Ishikawa (cell line): ENCODE data around the gene BBS9.

Source experiments
- CEBPB ChIP-seq: IDR thresholded peaks from 2 replicates; pipeline ENCODE4 v1.6.1; 2012
- CREB1 ChIP-seq: IDR thresholded peaks from 2 replicates; pipeline ENCODE4 v1.6.1; 2012; ENCODE audit warnings: low read depth
- EGR1 ChIP-seq: IDR thresholded peaks from 2 replicates; pipeline ENCODE4 v1.6.1; 2012
- EP300 ChIP-seq: IDR thresholded peaks from 2 replicates; pipeline ENCODE4 v1.6.1; 2012; ENCODE audit warnings: borderline replicate concordance
- FOXM1 ChIP-seq: IDR thresholded peaks from 2 replicates; pipeline ENCODE4 v1.6.1; 2012; ENCODE audit warnings: low read depth, borderline replicate concordance
- NFIC ChIP-seq: IDR thresholded peaks from 2 replicates; pipeline ENCODE4 v1.6.1; 2012
- RAD21 ChIP-seq: IDR thresholded peaks from 2 replicates; pipeline ENCODE4 v1.6.1; 2012; ENCODE audit warnings: low read depth
- TAF1 ChIP-seq: IDR thresholded peaks from 2 replicates; pipeline ENCODE4 v1.6.1; 2012; ENCODE audit warnings: low read depth, mild to moderate bottlenecking
- TCF12 ChIP-seq: IDR thresholded peaks from 2 replicates; pipeline ENCODE4 v1.6.1; 2012; ENCODE audit warnings: low read depth
- TEAD4 ChIP-seq: IDR thresholded peaks from 2 replicates; pipeline ENCODE4 v1.6.1; 2012
- YY1 ChIP-seq: IDR thresholded peaks from 2 replicates; pipeline ENCODE4 v1.6.1; 2012; ENCODE audit warnings: low read depth
- ZBTB7A ChIP-seq: IDR thresholded peaks from 2 replicates; pipeline ENCODE4 v1.6.1; 2012; ENCODE audit warnings: low read depth
- TF ChIP-seq, protein P1 (sequence below): IDR thresholded peaks from 2 replicates; pipeline ENCODE4 v1.6.1; 2012
- TF ChIP-seq, protein P2 (sequence below): IDR thresholded peaks from 2 replicates; pipeline ENCODE4 v1.6.1; 2012
- TF ChIP-seq, protein P3 (sequence below): IDR thresholded peaks from 2 replicates; pipeline ENCODE4 v1.6.1; 2012; ENCODE audit warnings: low read depth, mild to moderate bottlenecking

The BBS9 gene

DNA sequence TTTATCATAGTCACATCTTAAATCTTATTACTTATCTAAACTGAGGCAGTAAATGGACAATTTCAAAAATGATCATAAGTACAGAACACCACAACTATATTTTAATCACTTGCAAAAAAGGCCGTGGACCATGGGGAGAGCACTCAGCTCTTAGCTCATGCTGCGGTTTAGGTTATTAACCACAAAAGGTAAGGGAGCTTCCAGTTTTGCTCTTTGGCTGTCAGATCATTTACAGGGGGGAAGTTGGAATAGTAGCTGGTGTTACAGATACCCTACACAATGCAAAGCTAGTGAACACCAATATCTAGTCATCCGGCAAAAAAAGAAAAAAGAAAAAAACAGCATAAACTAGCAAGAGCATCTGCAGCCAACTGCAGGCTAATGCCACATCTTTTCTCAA lies 147.0 kb downstream of the BBS9 start:
- TF ChIP-seq, protein P1, sequence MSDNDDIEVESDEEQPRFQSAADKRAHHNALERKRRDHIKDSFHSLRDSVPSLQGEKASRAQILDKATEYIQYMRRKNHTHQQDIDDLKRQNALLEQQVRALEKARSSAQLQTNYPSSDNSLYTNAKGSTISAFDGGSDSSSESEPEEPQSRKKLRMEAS = no peak
- TF ChIP-seq RAD21 = no peak
- TF ChIP-seq NFIC = no peak
- TF ChIP-seq TCF12 = no peak
- TF ChIP-seq TEAD4 = no peak
- TF ChIP-seq, protein P2, sequence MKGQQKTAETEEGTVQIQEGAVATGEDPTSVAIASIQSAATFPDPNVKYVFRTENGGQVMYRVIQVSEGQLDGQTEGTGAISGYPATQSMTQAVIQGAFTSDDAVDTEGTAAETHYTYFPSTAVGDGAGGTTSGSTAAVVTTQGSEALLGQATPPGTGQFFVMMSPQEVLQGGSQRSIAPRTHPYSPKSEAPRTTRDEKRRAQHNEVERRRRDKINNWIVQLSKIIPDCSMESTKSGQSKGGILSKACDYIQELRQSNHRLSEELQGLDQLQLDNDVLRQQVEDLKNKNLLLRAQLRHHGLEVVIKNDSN = no peak
- no peak for TF ChIP-seq EP300
- no peak for TF ChIP-seq YY1
- TF ChIP-seq, protein P3, sequence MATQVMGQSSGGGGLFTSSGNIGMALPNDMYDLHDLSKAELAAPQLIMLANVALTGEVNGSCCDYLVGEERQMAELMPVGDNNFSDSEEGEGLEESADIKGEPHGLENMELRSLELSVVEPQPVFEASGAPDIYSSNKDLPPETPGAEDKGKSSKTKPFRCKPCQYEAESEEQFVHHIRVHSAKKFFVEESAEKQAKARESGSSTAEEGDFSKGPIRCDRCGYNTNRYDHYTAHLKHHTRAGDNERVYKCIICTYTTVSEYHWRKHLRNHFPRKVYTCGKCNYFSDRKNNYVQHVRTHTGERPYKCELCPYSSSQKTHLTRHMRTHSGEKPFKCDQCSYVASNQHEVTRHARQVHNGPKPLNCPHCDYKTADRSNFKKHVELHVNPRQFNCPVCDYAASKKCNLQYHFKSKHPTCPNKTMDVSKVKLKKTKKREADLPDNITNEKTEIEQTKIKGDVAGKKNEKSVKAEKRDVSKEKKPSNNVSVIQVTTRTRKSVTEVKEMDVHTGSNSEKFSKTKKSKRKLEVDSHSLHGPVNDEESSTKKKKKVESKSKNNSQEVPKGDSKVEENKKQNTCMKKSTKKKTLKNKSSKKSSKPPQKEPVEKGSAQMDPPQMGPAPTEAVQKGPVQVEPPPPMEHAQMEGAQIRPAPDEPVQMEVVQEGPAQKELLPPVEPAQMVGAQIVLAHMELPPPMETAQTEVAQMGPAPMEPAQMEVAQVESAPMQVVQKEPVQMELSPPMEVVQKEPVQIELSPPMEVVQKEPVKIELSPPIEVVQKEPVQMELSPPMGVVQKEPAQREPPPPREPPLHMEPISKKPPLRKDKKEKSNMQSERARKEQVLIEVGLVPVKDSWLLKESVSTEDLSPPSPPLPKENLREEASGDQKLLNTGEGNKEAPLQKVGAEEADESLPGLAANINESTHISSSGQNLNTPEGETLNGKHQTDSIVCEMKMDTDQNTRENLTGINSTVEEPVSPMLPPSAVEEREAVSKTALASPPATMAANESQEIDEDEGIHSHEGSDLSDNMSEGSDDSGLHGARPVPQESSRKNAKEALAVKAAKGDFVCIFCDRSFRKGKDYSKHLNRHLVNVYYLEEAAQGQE = no peak
- TF ChIP-seq FOXM1 = no peak
- no peak for TF ChIP-seq CREB1
- no peak for TF ChIP-seq ZBTB7A
- no peak for TF ChIP-seq CEBPB
- no peak for TF ChIP-seq TAF1
- TF ChIP-seq EGR1 = no peak

DNA sequence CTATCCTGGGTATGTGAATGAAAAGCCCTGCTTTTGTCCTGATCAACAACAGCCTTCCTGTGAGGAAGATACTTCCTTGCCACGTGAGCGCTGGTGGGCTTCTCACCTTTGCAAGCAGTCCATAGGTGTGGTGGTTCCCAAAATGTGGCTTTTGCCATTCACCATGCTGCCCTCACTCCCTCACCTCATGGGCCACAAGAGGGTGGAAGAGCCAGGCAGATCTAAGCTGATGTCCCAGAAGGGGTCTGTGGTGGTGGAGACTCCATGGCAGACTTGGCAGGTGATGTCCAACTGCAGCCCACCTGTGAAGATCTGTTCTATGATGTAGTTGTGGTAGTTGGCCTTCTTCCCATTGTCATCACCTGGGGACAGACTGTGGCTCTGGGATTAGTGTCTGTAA lies 147.4 kb downstream of the BBS9 start:
- TF ChIP-seq CREB1 = no peak
- no peak for TF ChIP-seq EP300
- TF ChIP-seq EGR1 = no peak
- TF ChIP-seq ZBTB7A = no peak
- TF ChIP-seq RAD21 = no peak

DNA sequence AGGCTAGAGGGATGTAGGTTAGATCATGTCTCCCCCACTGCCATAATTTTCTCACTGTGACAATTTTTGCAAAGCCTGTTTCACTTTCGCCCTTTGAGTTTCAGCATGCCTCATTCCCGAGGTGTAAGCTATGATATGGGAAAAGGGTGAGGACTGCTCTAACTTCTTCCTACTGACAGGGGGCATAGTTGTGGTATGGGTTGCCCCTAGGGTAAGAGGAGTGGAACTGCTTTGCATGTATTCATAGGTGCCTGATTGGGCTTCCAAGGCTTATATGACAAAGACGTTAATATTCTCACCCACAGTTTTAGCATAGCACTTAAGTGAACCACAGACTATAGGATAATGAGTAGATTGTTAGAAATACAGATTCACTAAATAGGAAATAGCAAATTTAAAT lies 148.7 kb downstream of the BBS9 start:
- TF ChIP-seq TCF12 = no peak
- no peak for TF ChIP-seq TAF1
- TF ChIP-seq, protein P2 = no peak
- TF ChIP-seq, protein P1 = no peak
- TF ChIP-seq EP300 = no peak
- no peak for TF ChIP-seq ZBTB7A
- TF ChIP-seq TEAD4 = no peak

DNA sequence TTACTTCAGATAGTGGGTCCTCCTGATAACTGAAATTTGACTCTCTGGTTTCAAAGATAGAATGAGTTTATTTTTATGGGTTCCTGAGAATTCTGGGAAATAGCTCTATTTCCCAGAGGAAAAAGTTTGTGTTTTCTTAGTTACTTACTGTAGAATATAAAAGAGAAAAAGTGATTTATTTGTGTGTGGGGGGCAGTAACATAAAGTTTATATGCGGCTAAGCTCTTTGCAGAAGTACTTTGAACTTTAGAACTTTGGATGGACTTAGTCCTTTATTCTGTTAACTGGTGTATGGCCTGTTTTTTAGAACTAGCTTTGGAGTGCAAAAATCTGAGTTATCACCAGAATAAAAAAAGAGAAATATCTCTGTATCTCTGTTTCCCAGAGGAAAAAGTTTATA lies 157.1 kb downstream of the BBS9 start:
- TF ChIP-seq TCF12 (no peak), YY1 (no peak), EGR1 (no peak), RAD21 (no peak), NFIC (no peak), CREB1 (no peak), CEBPB (no peak), FOXM1 (no peak), TAF1 (no peak)
- TF ChIP-seq, protein P2 = no peak
- TF ChIP-seq, protein P1 = no peak
- TF ChIP-seq, protein P3 = no peak

DNA sequence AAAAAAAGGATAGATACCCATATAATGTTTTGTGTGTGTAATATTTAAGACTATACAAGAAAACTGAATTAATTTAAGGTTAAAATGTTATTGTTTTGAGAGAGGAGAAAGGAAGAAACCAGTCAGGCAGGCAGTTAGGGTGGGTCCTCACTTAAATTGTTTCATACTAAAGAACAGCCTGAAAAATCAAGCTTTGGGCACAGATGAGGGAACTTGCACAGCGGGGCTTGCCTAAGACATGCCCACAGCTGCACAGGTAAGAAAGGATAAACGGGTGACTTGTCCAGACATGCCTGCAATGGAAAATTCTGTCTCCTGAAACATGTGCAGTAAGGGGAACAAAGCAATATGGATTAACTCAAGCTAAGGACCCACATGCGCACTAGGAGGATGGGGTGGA lies 158.4 kb downstream of the BBS9 start:
- no peak for TF ChIP-seq FOXM1
- TF ChIP-seq, protein P1 = no peak
- TF ChIP-seq EP300 = no peak
- TF ChIP-seq, protein P2 = no peak
- TF ChIP-seq ZBTB7A = no peak
- TF ChIP-seq, protein P3 = no peak
- no peak for TF ChIP-seq CREB1
- no peak for TF ChIP-seq TEAD4
- no peak for TF ChIP-seq NFIC
- TF ChIP-seq TAF1 = no peak
- no peak for TF ChIP-seq CEBPB
- no peak for TF ChIP-seq TCF12
- no peak for TF ChIP-seq EGR1
- TF ChIP-seq RAD21 = no peak
- no peak for TF ChIP-seq YY1
